Thyroid gland (tissue), 4 donors: Measurements from ENCODE around the gene FBRSL1.

ENCODE experiments used
- CTCF ChIP-seq, 6 experiments: fragments of 200-600 bp in 3 of 6; fragments of 450-650 bp in 3 of 6; sonication (generic) in 3 of 6; IDR thresholded peaks; one replicate each; pipeline ENCODE4 v1.5.1; 2016 to 2019; ENCODE audit warnings: antibody characterized with exemption in 6 of 6, mild to moderate bottlenecking in 2 of 6, inconsistent platforms in 1 of 6, moderate library complexity in 1 of 6
- POLR2A ChIP-seq, 2 donors: fragments of 450-650 bp; IDR thresholded peaks; one replicate each; pipeline ENCODE4 v1.6.1; 2017; ENCODE audit warnings: antibody characterized with exemption in 2 of 2, mild to moderate bottlenecking in 2 of 2, moderate library complexity in 1 of 2

- TF ChIP-seq CTCF (IDR thresholded peaks at IDR 0.05) (no peak), POLR2A (IDR thresholded peaks at IDR 0.05) (no peak)
Measured at GRCh38 chr12:132505105-132505851, 15.3 kb downstream of the FBRSL1 start.
